NCI-H748 (cell line): ENCODE data around the gene PLPPR2.
"Not testable (repeated sequence)": the region's sequence is repeated elsewhere in the genome, so short reads cannot be mapped to it uniquely, and the experiment has no call there.

Source experiments
- DNase-seq: peaks from one replicate; lab custom pipeline; 2025; ENCODE audit not compliant: unreplicated experiment; lab: John Stamatoyannopoulos, UW

The PLPPR2 gene

DNA sequence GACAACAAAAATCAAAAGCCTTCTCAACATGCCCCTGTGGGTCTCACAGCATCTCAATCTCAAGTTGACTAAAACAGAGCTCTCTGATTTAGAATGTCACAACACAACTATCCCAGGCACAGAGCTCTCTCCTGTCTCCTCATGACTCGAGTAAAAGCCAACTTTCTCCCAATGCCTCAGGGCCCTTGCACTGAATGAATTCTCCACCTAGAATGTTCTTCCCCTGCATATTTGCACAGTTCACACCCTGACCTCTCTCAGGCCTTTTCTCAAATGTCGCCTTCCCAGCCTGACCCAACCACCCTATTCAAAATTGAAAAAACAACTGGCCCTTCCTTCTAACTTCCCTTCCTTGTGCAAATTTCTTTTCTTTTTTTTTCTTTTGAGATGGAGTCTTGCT is 15.5 kb downstream of the PLPPR2 start:
- no peak for DNase-seq

DNA sequence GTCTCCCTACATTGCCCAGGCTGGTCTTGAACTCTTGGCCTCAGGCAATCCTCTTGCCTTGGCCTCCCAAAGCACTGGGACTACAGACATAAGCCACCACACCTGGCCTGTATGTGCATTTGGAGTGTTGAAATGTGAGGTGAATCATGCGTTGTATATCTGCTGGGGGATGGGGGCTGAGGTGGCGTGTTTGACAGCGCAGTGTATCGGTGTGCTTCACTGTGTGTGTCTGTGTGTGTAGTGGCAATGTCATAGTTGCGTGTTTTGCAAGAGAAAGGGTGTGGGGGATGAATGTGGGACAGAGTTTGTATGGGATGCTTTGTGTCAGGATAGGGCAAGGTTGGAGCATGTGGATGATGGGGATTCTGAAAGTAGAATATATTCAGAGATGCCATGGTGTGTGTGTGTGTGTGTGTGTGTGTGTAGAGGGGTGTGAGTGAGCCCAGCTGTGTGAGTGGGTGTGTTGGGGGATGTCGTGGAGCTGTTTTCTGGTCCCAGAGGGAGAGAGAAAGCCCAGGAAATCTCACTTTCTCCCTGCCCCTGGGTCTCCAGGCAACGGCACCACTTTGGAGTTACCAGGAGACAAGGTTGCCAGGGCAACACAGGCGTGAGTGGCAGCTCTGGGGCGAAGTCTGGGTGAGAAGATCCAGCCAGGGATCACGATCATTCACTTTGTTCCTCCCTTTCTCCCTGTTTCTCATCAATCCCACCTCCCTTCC is 18.1 kb downstream of the PLPPR2 start:
- peak; percentile 93 for DNase-seq

DNA sequence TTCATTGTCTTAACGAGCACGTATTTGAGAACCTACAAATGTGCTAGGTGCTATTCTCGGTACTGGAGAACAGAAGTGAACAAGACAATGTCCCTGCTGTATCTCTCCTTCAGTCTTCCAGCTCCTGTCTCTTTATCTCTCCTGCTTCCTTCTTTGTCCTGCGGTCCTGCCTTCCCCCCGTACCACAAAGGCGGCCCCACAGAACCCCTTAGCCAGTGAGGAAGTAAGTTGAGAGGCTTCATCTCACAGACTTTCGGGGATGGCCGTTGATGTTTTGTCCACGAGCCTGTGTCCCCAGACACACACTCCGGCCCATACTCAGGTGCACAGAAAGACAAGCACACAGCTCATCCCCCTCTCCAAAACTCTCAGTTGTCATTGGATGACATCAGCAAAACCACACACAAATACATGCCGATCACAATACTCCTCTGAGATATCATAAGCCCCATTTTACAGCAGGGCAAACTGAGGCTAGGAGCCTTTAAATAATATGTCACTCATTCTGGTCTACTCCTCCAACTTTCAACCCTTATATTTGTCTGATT is 18.7 kb downstream of the PLPPR2 start:
- DNase-seq, result peak; percentile 54

DNA sequence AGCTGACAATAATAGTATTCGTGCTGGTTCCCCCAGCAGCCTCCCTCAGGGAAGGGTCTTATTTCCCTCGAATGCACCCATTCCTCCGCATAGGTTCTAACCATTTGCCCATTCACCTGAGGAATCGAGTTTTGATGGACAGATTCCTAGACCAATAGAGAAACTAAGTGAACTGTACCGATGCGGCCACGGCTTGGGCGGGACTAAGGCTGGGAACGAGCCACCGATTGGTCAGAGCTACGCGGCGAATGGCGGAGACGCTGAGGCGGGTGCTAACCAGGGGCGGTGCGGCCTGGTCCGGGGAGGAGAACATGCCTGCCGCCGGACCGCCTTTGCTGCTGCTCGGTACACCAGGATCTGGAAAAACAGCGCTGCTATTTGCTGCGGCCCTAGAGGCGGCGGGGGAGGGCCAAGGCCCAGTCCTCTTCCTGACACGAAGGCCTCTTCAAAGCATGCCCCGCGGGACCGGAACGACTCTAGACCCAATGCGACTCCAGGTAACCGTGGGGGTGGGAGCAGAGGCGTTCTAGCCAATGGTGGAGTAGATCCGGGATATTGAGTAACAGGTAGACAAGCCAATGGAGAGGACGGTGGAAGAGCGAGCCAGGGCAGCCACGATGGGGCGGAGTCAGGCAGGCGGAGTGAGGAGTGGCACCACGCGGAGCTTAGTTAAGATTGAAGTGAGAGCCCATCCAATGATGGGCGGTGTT is 19.4 kb downstream of the PLPPR2 start, which contains the start of gene SWSAP1:
Gene SWSAP1 (plus strand): TSS at position 234 of the 710 bp plus-strand sequence. CDS start 15 bp downstream, at position 249.
- peak; percentile 98 for DNase-seq

DNA sequence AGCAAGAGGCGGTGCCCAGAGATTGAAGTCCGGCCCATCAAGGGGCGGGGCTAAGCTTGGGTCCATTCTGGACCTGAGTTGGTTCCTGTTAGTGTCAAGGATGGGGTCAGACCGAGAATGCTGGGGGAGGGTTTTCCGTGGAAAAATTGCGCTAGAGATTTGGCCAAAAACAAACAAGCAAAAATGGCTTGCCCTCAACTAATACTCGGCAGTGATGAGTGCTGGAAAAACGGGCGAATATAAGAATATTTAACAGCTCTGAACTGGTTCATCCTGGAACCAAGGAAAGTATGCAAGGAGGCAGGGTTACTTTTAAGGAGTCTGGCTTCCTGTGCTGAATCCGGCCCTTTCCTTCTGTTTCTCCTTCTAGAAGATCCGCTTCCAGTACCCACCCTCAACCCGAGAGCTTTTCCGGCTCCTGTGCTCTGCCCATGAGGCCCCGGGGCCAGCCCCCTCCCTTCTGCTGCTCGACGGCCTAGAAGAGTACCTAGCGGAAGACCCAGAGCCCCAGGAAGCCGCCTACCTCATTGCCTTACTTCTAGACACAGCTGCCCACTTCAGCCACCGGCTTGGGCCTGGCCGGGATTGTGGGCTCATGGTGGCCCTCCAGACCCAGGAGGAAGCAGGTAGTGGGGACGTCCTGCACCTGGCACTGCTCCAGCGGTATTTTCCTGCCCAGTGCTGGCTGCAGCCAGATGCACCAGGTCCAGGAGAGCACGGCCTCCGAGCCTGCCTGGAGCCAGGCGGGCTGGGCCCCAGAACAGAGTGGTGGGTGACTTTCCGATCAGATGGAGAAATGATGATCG is 20.1 kb downstream of the PLPPR2 start:
- DNase-seq, result peak; percentile 32

DNA sequence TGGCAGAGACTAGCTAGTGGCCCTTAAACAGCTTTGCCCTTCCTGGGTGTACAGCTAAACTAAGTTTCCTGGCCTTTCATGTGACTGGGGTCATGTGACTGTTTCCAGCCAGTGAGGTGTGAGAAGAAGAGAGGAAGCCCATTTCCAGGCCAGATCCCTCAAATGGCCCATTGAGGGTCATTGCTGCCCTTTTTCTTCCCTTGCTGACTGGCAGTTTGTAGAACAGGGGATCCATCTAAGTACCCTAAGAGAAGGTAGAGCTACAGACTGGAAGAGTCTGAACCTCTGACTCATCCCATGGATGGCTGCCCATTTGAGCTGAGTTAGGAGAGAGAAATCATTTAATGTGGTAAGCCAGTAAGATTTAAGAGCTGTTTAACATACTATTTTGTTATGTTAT is 22.0 kb downstream of the PLPPR2 start:
- no peak for DNase-seq

DNA sequence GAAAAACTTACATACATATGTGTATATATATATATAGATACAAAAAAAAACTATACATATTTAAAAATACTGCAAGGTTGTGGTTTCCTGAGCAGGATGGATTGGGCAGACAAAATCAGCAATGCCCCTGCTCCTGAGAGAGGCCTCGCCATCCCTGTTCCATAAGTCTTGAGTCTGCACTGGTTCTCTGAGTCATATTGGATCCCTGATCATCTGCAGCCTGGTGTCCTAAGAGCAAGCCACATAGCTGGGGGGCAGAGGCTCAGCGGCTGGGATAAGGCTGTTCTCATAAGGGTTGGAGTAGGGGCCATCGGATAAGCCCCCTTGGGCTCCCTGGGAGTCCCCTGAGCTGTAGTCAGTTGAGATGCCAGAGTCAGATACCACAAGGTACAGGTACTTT is 22.5 kb downstream of the PLPPR2 start:
- no peak for DNase-seq

DNA sequence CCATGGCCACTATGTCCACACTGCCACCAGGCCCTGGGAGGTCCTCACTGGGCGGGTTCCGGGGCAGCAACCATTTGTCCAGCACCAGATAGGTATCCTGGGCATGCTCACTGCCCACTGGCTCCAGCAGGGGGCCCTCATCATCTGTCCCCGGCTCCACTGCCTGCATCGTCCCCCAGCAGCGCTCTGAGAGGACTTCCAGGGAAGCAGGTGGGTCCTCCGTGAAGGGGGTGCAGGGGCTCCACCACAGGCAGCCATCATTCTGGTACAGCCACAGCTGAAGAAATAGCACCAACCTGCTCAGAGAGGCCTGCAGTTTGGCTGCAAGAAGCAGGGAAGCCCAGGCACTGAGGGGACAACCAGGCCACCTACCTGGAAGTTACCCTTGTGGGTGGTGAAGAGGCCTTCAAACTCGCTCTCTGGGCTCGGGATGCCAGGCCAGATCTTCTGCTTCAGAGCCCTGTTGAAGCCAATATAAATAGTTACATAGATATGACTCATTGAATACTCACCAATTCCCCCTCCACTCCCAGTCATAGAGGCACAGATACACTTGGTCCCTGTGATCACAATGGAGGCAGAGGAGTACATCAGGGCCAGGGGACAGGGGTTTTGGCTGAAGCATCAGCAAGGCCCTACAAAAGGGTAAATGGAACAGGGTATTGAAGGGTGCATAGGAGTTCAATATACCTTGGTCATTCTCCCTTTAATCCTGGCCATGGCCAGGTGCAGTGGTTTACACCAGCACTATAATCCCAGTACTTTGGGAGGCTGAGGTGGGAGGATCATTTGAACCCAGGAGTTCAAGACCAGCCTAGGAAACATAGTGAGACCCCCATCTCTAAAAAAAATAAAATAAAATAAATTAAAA is 23.3 kb downstream of the PLPPR2 start:
- peak; percentile 52 for DNase-seq

DNA sequence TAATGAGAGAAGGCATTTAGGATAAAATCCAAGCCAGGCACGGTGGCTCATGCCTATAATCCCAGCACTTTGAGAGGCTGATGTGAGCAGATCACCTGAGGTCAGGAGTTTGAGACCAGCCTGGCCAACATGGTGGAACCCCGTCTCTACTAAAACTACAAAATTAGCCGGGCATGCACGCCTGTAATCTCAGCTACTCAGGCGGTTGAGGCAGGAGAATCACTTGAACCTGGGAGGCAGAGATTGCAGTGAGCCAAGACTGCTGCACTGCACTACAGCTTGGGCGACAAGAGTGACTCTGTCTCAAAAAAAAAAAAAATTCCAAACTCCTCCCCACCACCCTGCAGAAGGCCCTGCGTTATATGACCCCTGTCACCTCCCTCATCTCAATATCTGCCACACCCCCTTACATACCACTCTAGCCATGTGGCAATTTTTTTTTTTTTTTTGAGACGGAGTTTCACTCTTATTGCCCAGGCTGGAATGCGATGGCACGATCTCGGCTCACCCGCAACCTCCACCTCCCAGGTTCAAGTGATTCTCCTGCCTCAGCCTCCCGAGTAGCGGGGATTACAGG is 24.1 kb downstream of the PLPPR2 start:
- not testable (repeated sequence) for DNase-seq

DNA sequence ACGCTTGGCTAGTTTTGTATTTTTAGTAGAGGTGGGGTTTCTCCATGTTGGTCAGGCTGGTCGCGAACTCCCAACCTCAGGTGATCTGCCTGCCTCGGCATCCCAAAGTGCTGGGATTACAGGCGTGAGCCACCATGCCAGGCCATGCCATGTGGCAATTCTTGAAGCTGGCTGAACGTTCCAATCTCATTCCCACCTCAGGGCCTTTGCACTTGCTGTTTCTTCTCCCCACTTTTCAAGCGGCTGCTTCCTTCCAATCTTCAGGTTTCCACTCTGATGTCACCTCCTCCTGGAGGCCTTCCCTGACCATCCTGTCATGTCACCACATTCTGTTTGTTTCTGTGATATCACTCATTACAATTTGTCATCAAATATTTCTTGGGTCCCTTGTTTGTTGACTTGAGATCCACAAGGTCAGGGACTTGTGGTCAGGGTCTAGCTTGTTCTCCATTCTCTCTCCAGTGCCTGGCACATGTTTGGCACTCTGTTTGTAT is 24.7 kb downstream of the PLPPR2 start:
- DNase-seq, result no peak

DNA sequence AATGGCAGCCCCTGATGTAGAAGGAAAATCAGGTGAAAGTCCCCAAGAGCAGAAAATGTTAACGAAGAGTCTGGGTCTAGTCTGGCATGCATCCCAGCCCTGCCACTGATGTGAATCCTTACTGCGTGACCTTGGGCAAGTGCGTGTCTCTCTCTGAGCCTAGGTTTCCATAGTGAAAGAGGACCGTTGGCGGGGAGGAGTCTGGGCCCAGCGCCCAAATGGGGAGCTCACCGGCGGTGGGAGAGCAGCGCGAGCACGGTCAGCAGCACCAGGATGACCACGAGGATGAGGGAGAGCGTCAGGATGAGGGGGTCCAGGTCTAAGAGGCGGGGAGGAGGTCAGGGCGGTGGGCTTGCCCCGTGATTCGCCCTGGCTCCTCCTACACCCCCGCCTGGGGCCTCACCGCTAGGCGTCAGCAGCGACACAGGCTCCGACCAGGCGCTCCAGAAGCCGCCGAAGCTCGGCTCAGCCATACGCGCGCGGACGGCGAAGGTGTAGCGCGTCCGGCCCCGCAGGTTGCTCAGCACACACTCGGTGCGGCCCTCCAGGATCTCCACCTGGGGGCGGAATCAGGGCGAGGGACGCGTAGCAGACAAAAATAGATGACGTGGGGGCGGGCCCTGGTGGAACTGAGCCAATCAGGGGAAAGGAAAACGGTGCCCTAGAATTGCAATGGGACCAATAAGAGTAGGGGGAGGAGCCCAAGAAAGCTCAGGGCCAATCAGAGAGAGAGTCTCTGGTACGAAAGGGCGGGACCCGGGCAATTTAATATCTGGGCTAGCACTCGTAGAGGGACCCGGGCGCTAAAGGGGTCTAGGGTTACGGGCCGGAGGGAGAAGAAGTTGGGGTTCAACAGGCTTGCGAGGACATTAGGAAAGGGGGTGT is 25.7 kb downstream of the PLPPR2 start:
- DNase-seq, result peak; percentile 97

DNA sequence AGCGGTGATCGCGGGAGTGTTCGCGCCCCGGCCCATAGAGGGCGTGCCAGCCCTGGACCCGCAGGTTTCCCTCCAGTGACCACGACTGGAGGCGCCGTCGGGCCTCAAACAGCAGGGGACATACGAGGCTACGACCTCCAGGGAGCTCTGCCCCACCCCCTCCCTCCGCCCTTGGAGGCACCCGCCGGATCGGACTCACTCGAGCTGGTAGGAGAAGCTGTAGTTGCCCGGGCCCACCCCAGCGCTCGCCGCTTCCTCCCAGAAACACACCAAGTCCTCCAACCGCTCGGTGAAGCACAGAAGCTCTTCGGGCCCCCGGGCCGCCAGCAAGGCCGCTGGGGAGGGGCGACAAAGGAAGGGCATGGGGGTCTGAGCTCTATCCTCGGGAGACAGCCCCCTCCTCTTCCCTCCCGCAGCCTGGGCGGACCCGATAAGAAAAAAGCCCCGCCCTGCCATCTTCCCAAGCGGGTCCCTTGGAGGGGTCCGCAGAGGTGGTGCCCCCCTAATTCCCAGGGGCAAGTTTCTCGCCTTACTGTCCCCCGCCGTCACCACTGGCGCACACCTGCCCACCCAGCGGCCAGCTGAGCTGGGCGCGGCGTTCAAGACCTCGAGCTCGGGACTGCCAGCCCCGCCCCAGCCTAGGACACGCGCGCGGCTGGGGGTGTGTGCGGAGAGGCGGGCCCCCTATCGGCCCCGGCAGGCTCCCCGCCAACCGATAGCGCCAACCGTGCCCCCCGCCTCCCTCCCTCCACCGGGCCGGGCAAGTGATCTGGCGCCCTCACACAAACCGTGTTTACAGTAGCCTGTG is 27.9 kb downstream of the PLPPR2 start:
- DNase-seq, result peak; percentile 63

DNA sequence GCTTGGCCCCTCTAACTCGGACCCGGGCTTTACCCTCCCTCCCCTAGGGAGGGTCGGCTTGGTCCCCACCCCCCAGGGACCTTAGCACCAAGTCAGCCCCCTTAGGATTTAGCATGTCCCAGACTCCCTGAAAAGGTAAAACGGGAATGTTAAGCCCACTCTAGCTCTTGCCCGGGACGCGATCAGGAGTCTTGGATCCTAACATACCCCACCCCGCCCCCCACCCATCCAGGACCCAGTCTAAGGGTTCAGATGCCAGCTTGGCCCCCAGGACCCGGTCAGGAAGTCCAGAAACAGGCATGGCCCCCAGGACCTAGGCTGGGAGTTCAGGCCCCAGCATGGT is 28.4 kb downstream of the PLPPR2 start:
- DNase-seq, result no peak

DNA sequence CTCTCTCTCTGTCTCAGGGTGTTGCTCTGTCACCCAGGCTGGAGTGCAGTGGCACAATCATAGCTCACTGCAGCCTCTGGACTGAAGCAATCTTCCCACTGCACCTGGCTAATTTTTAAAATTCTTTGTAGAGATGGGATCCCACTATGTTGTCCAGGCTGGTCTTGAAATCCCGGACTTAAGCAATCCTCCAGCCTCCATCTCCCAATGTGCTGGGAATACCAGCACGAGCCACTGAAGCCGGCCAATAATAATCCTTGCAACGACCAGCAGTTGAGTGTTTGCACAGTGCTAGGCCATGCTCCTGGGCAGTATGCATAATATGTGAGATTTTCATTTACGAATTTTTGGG is 29.5 kb downstream of the PLPPR2 start:
- no peak for DNase-seq

DNA sequence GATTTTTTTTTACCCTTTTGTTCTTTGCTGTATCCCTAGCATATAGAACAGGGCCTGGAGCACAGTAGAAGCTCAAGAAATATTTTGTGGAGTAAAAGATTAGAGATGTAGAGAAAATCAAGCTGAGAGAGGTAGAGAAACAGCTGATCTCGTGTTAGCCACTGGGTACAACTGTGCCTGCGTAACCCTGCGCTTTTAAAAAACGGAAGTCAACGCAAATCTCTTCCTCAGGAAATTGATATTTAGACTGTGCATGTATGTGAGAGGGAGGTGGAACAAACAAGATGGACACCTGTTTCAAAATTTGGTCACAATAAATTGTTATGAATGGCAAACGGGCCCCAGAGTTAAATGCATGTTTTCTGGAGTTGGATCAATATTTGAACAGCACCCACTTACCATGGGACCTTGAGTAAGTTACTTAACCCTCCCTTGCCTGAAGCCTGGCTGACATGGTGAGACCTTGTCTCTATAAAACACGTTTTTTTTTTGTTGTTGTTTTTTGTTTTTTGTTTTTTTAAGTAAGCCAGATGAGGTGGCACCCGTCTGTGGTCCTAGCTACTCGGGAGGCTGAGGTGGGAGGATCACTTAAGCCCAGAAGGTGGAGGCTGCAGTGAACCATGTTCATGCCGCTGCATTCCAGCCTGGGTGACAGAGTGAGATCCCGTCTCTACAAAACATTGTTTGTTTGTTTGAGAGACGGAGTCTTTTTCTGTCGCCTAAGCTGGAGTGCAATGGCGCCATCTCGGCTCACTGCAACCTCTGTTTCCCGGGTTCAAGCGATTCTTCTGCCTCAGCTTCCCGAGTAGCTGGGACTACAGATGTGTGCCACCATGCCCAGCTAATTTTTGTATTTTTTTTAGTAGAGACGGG is 32.2 kb downstream of the PLPPR2 start:
- peak; percentile 27 for DNase-seq

DNA sequence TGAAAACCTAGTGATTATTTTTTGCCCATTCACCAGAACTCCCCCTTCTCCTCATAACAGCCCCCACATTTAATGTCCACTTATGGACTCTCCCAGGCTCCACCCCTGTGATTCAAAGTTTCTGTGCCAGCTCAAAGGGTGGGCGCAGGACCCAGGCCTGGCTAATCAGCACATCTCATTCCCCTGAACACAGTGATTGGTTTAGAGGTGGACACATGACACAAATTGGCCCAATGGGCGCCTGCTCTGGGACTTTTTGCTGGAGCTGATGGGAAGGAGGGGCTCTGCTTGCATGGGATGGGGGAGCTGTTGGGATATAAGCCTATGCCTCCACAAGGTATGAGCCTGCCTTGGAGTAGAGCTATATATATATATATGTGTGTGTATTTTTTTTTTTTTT is 35.1 kb downstream of the PLPPR2 start:
- no peak for DNase-seq

DNA sequence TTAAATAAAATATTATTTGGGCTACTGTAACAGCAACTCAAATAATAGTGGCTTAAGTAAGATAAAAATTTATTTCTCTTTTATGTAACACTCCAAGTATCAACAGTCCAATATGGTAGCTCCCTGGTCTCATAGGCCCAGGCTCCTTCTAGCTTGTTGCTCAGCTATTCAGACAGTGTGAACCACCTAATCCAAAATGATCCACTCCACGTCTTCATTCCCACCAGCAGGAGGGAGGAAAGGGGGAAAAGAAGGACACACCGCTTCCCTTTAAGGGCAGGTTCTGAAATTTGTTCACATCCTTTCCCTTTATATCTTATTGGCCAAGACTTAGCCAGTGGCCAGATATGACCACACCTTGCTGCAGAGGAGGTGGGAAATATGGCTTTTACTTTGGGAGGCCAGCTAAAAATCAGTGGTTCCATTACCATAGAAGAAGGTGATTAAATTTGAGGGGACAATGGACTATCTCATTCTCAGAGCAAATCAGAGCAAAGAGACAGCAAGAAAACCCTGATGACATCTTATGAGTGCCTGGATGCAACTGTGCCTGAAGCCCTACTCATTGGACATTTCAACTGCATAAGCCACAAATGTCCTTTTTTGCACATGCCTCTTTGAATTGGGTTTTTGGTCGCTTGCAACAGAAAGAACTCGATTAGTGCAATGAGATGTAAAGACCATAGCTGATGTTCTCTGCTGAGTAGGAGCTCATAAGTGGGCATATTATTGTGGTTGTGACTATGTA is 35.9 kb downstream of the PLPPR2 start:
- DNase-seq, result no peak
